Neural progenitor cell (in vitro differentiated cells): ENCODE measurements around the gene GAGE12C. TPM values are rescaled to one million over a fixed set of nuclear protein-coding genes. Genes with fewer than 3 reads are reported as not detected.
"Not testable (repeated sequence)": the region's sequence is repeated elsewhere in the genome, so short reads cannot be mapped to it uniquely, and the experiment has no call there.

ENCODE experiments used
- DNase-seq: peaks from one replicate; pipeline ENCODE4 v3.0.0-alpha.2; 2016; ENCODE audit warnings: low spot score
- H2AFZ ChIP-seq: fragments of 200-600 bp; sonication (generic); replicated peaks from 2 replicates; pipeline ENCODE4 v1.6.1; 2016; ENCODE audit warnings: antibody characterized with exemption
- H3F3A ChIP-seq: fragments of 200-600 bp; sonication (generic); 2 replicates; pipeline ENCODE4 v1.6.1; 2016; ENCODE audit warnings: antibody characterized with exemption, low read depth
- H3K27ac ChIP-seq: fragments of 200-600 bp; sonication (generic); 2 replicates; pipeline ENCODE4 v1.5.1; 2016; ENCODE audit warnings: mild to moderate bottlenecking
- H3K27me3 ChIP-seq: fragments of 200-600 bp; sonication (generic); 2 replicates; pipeline ENCODE4 v1.6.1; 2016; ENCODE audit warnings: mild to moderate bottlenecking, moderate library complexity
- H3K36me3 ChIP-seq: fragments of 200-600 bp; sonication (generic); 2 replicates; pipeline ENCODE4 v1.5.1; 2016
- H3K4me1 ChIP-seq: fragments of 200-600 bp; sonication (generic); 2 replicates; pipeline ENCODE4 v1.6.1; 2016; ENCODE audit warnings: mixed run types
- H3K4me2 ChIP-seq: fragments of 200-600 bp; sonication (generic); 2 replicates; pipeline ENCODE4 v1.6.1; 2016
- H3K4me3 ChIP-seq: fragments of 200-600 bp; sonication (generic); 2 replicates; pipeline ENCODE4 v1.5.1; 2016
- H3K79me2 ChIP-seq: fragments of 200-600 bp; sonication (generic); 2 replicates; pipeline ENCODE4 v1.6.1; 2016; ENCODE audit warnings: low read depth
- H3K9ac ChIP-seq: fragments of 200-600 bp; sonication (generic); 2 replicates; pipeline ENCODE4 v1.6.1; 2016
- H3K9me3 ChIP-seq: fragments of 200-600 bp; sonication (generic); 2 replicates; pipeline ENCODE4 v1.5.1; 2016; ENCODE audit warnings: low read depth
- H4K20me1 ChIP-seq: fragments of 200-600 bp; sonication (generic); 2 replicates; pipeline ENCODE4 v1.6.1; 2016; ENCODE audit warnings: low read depth
- H3K27ac Mint-ChIP-seq: 3 replicates; pipeline ENCODE4 v1.8.0; 2021; ENCODE audit warnings: mixed read lengths
- H3K27me3 Mint-ChIP-seq: 2 replicates; pipeline ENCODE4 v1.8.0; 2022; ENCODE audit warnings: low read depth, mild to moderate bottlenecking, inconsistent platforms, moderate library complexity, mixed read lengths; ENCODE audit not compliant: insufficient read depth
- H3K36me3 Mint-ChIP-seq: 3 replicates; pipeline ENCODE4 v1.8.0; 2021; ENCODE audit warnings: mixed read lengths
- H3K4me1 Mint-ChIP-seq: 3 replicates; pipeline ENCODE4 v1.8.0; 2021; ENCODE audit warnings: mixed read lengths
- H3K4me3 Mint-ChIP-seq: 3 replicates; pipeline ENCODE4 v1.8.0; 2021; ENCODE audit warnings: mild to moderate bottlenecking, moderate library complexity, mixed read lengths
- H3K9me3 Mint-ChIP-seq: 3 replicates; pipeline ENCODE4 v1.8.0; 2020; ENCODE audit warnings: mixed read lengths
- total RNA-seq: library from RNA; depleted of rRNA; stranded (reverse); fragments of >200 nt; gene quantifications from 2 replicates; pipeline ENCODE4 v1.2.3, GENCODE V29; 2015; ENCODE audit warnings: low replicate concordance

Gene GAGE12C, protein sequence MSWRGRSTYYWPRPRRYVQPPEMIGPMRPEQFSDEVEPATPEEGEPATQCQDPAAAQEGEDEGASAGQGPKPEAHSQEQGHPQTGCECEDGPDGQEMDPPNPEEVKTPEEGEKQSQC
- not detected in 2 replicates for total RNA-seq

DNA sequence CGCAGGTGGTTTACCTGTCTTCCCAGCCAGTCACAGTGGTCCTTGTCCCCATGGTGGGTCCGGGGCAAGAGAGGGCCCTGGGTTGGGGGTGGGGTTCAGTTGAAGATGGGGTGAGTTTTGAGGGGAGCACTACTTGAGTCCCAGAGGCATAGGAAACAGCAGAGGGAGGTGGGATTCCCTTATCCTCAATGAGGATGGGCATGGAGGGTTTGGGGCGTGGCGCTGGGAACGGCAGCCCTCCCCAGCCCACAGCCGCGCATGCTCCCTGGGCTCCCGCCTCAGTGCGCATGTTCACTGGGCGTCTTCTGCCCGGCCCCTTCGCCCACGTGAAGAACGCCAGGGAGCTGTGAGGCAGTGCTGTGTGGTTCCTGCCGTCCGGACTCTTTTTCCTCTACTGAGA is at the start of gene GAGE12C:
Gene GAGE12C (plus strand): TSS at position 301 of the 400 bp plus-strand sequence. CDS start 1,155 bp downstream, outside the sequence.
- H3K27me3 ChIP-seq, H3K27me3 Mint-ChIP-seq, H3K36me3 Mint-ChIP-seq, H3K4me3 Mint-ChIP-seq, H2AFZ ChIP-seq, H3K27ac Mint-ChIP-seq, DNase-seq, H3K79me2 ChIP-seq, H3K4me1 Mint-ChIP-seq, H4K20me1 ChIP-seq, H3K36me3 ChIP-seq, H3K9ac ChIP-seq, H3K4me3 ChIP-seq, H3K4me2 ChIP-seq, H3F3A ChIP-seq, H3K27ac ChIP-seq, H3K9me3 Mint-ChIP-seq, H3K9me3 ChIP-seq, H3K4me1 ChIP-seq: not testable (repeated sequence)

DNA sequence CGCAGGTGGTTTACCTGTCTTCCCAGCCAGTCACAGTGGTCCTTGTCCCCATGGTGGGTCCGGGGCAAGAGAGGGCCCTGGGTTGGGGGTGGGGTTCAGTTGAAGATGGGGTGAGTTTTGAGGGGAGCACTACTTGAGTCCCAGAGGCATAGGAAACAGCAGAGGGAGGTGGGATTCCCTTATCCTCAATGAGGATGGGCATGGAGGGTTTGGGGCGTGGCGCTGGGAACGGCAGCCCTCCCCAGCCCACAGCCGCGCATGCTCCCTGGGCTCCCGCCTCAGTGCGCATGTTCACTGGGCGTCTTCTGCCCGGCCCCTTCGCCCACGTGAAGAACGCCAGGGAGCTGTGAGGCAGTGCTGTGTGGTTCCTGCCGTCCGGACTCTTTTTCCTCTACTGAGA is 9.5 kb downstream of the GAGE12C start, which contains the start of gene GAGE12D:
Gene GAGE12D (plus strand): TSS at position 301 of the 400 bp plus-strand sequence. CDS start 1,155 bp downstream, outside the sequence.
- H2AFZ ChIP-seq, H3K9ac ChIP-seq, H3K27me3 ChIP-seq, H3K4me2 ChIP-seq, H3K9me3 Mint-ChIP-seq, H3K4me3 ChIP-seq, H3K27me3 Mint-ChIP-seq, H3K4me1 ChIP-seq, DNase-seq, H3K79me2 ChIP-seq, H3F3A ChIP-seq, H3K4me1 Mint-ChIP-seq, H3K36me3 Mint-ChIP-seq, H3K9me3 ChIP-seq, H3K27ac ChIP-seq, H3K4me3 Mint-ChIP-seq, H3K36me3 ChIP-seq, H4K20me1 ChIP-seq, H3K27ac Mint-ChIP-seq: not testable (repeated sequence)

DNA sequence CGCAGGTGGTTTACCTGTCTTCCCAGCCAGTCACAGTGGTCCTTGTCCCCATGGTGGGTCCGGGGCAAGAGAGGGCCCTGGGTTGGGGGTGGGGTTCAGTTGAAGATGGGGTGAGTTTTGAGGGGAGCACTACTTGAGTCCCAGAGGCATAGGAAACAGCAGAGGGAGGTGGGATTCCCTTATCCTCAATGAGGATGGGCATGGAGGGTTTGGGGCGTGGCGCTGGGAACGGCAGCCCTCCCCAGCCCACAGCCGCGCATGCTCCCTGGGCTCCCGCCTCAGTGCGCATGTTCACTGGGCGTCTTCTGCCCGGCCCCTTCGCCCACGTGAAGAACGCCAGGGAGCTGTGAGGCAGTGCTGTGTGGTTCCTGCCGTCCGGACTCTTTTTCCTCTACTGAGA is 19.0 kb downstream of the GAGE12C start, which contains the start of gene GAGE12E:
Gene GAGE12E (plus strand): TSS at position 301 of the 400 bp plus-strand sequence. CDS start 1,155 bp downstream, outside the sequence.
- not testable (repeated sequence) for H3K9me3 ChIP-seq, H3K4me3 ChIP-seq, H3K27ac ChIP-seq, H3K36me3 ChIP-seq, H3K27ac Mint-ChIP-seq, H2AFZ ChIP-seq, H3K27me3 ChIP-seq, H3K27me3 Mint-ChIP-seq, H3F3A ChIP-seq, H3K4me1 Mint-ChIP-seq, H3K4me2 ChIP-seq, H3K9ac ChIP-seq, DNase-seq, H3K79me2 ChIP-seq, H3K36me3 Mint-ChIP-seq, H3K4me3 Mint-ChIP-seq, H4K20me1 ChIP-seq, H3K9me3 Mint-ChIP-seq, H3K4me1 ChIP-seq

DNA sequence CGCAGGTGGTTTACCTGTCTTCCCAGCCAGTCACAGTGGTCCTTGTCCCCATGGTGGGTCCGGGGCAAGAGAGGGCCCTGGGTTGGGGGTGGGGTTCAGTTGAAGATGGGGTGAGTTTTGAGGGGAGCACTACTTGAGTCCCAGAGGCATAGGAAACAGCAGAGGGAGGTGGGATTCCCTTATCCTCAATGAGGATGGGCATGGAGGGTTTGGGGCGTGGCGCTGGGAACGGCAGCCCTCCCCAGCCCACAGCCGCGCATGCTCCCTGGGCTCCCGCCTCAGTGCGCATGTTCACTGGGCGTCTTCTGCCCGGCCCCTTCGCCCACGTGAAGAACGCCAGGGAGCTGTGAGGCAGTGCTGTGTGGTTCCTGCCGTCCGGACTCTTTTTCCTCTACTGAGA is 28.6 kb downstream of the GAGE12C start, which contains the start of gene GAGE12F:
Gene GAGE12F (plus strand): TSS at position 301 of the 400 bp plus-strand sequence. CDS start 1,155 bp downstream, outside the sequence.
- not testable (repeated sequence) for H4K20me1 ChIP-seq, H3K4me3 ChIP-seq, H3K9me3 Mint-ChIP-seq, H3F3A ChIP-seq, DNase-seq, H3K79me2 ChIP-seq, H3K27ac ChIP-seq, H3K4me3 Mint-ChIP-seq, H3K36me3 Mint-ChIP-seq, H3K36me3 ChIP-seq, H3K4me1 ChIP-seq, H3K27me3 ChIP-seq, H2AFZ ChIP-seq, H3K27ac Mint-ChIP-seq, H3K27me3 Mint-ChIP-seq, H3K9ac ChIP-seq, H3K4me1 Mint-ChIP-seq, H3K9me3 ChIP-seq, H3K4me2 ChIP-seq

DNA sequence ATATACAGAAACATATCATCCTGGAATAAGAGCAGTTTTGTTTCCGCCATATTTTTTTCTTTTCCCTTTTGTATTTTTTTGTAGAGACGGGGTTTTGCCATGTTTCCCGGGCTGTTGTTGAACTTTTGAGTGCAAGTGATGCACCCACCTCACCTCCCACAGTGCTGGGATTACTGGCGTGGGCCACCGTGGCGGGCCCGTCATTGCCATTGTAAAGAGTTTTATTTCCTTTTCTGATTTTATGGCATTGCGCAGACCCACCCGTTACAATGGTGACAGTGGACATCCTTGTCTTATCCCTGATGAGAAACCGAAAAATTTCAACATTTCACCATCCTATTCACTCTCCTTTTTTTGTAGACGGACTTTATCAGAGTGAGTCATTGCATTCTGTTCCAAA is 36.8 kb downstream of the GAGE12C start:
- not testable (repeated sequence) for H3F3A ChIP-seq, H3K4me3 ChIP-seq, H3K36me3 Mint-ChIP-seq, H2AFZ ChIP-seq, H3K36me3 ChIP-seq, DNase-seq, H3K27me3 Mint-ChIP-seq, H3K4me1 Mint-ChIP-seq, H3K4me3 Mint-ChIP-seq, H3K79me2 ChIP-seq, H3K9me3 ChIP-seq, H3K4me1 ChIP-seq, H4K20me1 ChIP-seq, H3K4me2 ChIP-seq, H3K9ac ChIP-seq, H3K27ac Mint-ChIP-seq, H3K27me3 ChIP-seq, H3K27ac ChIP-seq, H3K9me3 Mint-ChIP-seq

DNA sequence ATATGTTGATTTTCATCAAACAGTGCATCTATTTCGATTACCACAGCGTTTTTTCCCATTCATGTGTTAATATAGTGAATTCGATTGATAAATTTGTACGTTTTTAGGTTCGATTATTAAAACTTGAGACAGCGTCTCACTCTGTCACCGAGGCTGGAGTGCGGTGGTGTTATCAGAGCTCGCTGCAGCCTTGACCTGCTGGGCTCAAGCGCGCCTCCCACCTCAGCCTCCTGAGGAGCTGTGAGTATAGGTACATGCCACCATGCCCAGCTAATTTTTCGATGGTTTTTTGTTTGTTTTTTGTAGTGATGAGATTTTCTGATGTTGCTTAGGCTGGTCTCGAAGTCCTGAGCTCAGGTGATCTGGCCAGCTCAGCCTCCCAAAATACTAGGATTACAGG is 37.2 kb downstream of the GAGE12C start:
- not testable (repeated sequence) for H3K27me3 Mint-ChIP-seq, H3K9ac ChIP-seq, H3K27ac ChIP-seq, H3K9me3 Mint-ChIP-seq, H3K27ac Mint-ChIP-seq, DNase-seq, H3F3A ChIP-seq, H3K4me3 ChIP-seq, H3K36me3 ChIP-seq, H3K36me3 Mint-ChIP-seq, H4K20me1 ChIP-seq, H3K4me1 ChIP-seq, H2AFZ ChIP-seq, H3K4me3 Mint-ChIP-seq, H3K79me2 ChIP-seq, H3K27me3 ChIP-seq, H3K4me2 ChIP-seq, H3K4me1 Mint-ChIP-seq, H3K9me3 ChIP-seq

DNA sequence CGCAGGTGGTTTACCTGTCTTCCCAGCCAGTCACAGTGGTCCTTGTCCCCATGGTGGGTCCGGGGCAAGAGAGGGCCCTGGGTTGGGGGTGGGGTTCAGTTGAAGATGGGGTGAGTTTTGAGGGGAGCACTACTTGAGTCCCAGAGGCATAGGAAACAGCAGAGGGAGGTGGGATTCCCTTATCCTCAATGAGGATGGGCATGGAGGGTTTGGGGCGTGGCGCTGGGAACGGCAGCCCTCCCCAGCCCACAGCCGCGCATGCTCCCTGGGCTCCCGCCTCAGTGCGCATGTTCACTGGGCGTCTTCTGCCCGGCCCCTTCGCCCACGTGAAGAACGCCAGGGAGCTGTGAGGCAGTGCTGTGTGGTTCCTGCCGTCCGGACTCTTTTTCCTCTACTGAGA is 38.1 kb downstream of the GAGE12C start, which contains the start of gene GAGE12G:
Gene GAGE12G (plus strand): TSS at position 301 of the 400 bp plus-strand sequence. CDS start 1,155 bp downstream, outside the sequence.
- H3K4me3 ChIP-seq, H2AFZ ChIP-seq, H3K4me1 Mint-ChIP-seq, H3K27me3 ChIP-seq, H3K9me3 ChIP-seq, H4K20me1 ChIP-seq, H3F3A ChIP-seq, H3K79me2 ChIP-seq, H3K9me3 Mint-ChIP-seq, H3K9ac ChIP-seq, H3K4me3 Mint-ChIP-seq, H3K4me2 ChIP-seq, H3K27ac Mint-ChIP-seq, H3K27ac ChIP-seq, H3K36me3 ChIP-seq, H3K4me1 ChIP-seq, H3K27me3 Mint-ChIP-seq, DNase-seq, H3K36me3 Mint-ChIP-seq: not testable (repeated sequence)

DNA sequence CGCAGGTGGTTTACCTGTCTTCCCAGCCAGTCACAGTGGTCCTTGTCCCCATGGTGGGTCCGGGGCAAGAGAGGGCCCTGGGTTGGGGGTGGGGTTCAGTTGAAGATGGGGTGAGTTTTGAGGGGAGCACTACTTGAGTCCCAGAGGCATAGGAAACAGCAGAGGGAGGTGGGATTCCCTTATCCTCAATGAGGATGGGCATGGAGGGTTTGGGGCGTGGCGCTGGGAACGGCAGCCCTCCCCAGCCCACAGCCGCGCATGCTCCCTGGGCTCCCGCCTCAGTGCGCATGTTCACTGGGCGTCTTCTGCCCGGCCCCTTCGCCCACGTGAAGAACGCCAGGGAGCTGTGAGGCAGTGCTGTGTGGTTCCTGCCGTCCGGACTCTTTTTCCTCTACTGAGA is 47.7 kb downstream of the GAGE12C start, which contains the start of gene GAGE12H:
Gene GAGE12H (plus strand): TSS at position 301 of the 400 bp plus-strand sequence. CDS start 1,155 bp downstream, outside the sequence.
- H3K9ac ChIP-seq, H3K4me3 Mint-ChIP-seq, H3K27ac ChIP-seq, H3K27me3 ChIP-seq, H3K4me2 ChIP-seq, H4K20me1 ChIP-seq, DNase-seq, H3K79me2 ChIP-seq, H3F3A ChIP-seq, H3K4me3 ChIP-seq, H3K9me3 ChIP-seq, H2AFZ ChIP-seq, H3K4me1 ChIP-seq, H3K9me3 Mint-ChIP-seq, H3K27me3 Mint-ChIP-seq, H3K27ac Mint-ChIP-seq, H3K4me1 Mint-ChIP-seq, H3K36me3 Mint-ChIP-seq, H3K36me3 ChIP-seq: not testable (repeated sequence)
